ENCODE measurements around the gene TNIK. TPM values are rescaled to one million over a fixed set of nuclear protein-coding genes. Genes with fewer than 3 reads are reported as not detected.
"Not testable (repeated sequence)": the region's sequence is repeated elsewhere in the genome, so short reads cannot be mapped to it uniquely, and the experiment has no call there.

Gene TNIK
- total RNA-seq, 1 experiment from 2014 or later, result 8.7 TPM

DNA sequence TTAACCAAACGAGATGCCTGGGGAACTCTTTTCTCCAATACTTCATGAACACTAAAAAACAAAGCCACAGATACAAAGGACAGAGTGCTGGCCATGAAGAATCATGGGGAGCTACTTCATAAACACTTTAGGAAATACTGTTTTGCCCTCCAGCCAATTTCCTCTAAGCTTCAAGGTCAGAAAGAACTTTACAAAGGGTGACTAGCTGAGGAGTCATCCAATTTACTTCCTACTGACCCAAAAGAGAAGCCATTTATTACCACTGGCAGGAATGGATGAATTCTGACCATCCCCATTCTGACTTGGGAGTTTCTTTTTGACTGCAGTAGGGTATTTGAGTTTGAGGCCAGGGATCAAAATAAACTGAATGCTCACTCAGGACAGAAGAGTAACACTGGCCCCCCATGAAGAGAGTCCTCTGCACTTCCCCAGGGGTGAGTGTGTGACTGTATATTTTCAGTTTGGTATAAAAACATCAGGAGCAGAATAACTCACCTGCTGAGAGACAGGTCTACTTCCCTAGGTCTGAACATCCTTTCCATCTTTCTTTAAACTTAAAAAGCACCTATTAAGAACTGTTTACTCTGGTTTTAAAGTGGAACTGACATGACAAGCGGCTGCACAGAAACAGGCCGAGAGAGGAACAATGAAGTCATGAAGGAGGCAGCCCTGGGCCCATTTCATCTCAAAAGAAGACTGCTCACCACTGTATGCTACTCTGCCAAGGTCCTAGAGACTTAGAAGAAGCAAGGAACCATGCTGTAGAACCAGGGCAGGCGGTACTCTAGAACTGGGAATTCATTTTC lies 203.6 kb downstream of the TNIK start:
- DNase-seq (ENCODE audit: low read depth), result peak; percentile 15

DNA sequence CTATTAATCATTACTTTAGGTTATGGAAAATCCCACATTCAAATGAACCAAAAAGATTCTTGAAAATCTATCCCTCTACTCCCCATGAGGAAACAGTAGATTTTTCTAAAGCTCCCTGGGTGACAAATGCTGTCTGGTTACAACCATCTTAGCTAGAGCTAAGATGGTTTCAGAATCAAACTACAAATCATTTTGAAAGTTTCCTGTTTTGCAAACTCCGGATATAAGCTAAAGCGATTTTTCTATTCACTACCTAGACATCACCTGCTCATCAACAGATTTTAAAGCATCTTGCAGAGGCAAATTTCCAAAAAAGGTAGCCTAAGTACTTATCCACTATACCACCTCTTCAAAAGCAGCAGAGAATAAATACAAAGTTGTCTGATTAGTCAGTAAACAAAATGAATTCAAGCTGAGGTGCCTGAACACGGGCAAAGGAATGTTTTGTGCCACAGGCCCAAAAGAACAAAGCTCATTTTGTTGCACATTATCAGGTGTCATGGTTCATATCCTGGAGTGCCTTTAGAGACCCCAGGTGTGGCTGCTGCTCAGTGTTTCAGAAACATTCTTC lies 204.9 kb downstream of the TNIK start:
- DNase-seq (ENCODE audit: low read depth), result no peak

DNA sequence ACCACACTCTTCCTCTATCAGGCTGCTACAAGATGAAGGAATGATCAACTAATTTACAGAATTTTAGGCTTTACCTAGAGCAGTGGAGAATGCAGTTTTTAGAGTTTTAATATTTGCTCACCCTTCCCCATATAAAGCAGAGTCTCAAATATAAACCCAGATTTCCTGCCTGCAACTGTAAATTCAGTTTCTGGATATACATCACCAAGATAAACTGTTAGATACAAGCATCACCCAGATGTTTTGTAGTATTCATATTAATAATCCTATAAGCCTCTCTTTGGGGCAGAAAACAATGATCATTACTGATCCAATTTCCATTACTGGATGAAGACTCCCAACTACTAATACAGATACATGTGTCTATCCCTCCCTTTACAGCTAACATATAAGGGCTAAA lies 205.9 kb downstream of the TNIK start:
- no peak for DNase-seq (ENCODE audit: low read depth)

DNA sequence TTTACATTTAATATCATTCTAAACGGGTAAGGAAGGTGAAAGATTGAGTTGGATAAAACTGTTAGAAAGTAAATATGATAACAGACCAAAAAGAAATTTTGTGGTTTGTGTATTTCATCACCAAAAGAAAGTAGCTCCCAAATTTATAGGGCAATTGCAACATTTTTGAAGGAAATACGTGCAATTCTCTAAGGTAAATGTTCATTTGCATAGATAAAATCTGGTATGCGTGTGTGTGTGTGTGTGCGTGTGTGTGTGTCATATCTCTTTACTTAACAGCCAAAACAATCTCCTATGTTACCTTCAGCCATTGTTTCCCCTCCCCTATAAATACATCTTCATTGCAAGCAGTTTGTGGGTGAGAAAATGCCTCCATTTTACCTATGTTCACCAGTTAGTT lies 208.4 kb downstream of the TNIK start:
- no peak for DNase-seq (ENCODE audit: low read depth)

DNA sequence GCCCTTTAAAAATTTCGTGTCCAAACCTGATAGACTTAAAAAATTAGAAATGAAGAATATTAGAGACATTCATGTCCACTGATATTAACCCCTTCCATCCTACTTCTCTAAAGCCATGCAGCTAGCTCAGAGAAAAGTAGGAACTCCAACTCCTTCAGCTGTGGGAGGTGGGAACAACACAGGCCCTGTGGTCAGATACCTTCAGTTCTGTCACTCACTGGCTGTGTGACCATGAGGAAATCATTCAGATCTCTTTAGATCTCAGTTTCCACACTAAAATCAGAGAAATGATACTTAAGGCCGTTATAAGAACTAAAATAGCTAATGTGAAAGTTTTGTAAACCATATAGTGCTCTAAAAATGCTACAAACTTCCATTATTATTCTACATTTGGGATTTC lies 209.8 kb downstream of the TNIK start:
- DNase-seq (ENCODE audit: low read depth), result no peak

DNA sequence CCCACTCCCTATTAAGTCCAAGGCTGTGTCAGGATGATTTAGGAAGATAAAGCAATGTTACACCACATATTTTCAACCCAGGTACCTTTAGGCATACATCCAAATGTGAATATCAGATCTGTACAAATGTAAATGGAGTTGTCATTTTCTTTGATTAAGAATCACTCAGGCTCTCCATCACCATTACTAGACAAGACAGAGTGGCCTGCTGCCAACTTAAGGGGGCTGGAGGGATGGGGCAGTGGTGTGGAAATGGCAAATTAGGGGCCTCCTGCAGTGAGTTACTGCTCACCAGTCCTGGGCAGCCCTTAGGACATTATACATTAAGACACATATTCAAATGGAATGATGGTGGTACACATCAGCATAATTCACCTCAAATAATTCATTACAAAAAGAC lies 211.0 kb downstream of the TNIK start:
- DNase-seq (ENCODE audit: low read depth), result no peak

DNA sequence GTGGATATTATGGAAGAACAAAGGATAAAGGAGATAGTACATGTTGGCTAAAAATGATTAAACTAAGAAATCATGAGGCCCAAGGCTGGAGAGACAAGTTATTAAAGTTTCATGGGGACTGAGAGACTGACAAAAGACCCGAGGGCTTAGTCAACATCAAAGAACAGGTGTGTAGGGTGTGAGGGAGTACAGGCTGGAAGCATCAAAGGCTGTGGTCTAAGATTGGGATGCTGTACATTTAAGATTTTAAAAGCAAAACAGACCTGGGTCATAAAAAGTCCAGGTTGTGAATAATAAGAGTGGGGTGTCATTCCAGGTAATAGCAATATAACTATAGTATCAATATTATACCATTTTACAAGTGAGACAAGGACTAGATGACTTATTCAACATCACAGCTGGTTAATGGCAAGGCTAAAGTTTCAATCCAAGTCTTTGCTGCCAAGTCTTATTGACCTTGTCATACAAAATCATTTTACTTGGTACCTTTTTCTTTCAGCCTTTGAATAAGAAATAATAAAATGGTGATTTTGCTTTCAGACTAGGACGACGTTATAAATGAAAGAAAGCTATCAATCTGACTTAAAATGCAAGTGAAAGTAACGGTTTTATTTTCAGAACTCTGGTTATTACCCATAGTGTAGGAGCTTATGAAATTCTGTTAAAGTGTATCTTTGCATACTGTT lies 211.6 kb downstream of the TNIK start:
- DNase-seq (ENCODE audit: low read depth), result no peak

DNA sequence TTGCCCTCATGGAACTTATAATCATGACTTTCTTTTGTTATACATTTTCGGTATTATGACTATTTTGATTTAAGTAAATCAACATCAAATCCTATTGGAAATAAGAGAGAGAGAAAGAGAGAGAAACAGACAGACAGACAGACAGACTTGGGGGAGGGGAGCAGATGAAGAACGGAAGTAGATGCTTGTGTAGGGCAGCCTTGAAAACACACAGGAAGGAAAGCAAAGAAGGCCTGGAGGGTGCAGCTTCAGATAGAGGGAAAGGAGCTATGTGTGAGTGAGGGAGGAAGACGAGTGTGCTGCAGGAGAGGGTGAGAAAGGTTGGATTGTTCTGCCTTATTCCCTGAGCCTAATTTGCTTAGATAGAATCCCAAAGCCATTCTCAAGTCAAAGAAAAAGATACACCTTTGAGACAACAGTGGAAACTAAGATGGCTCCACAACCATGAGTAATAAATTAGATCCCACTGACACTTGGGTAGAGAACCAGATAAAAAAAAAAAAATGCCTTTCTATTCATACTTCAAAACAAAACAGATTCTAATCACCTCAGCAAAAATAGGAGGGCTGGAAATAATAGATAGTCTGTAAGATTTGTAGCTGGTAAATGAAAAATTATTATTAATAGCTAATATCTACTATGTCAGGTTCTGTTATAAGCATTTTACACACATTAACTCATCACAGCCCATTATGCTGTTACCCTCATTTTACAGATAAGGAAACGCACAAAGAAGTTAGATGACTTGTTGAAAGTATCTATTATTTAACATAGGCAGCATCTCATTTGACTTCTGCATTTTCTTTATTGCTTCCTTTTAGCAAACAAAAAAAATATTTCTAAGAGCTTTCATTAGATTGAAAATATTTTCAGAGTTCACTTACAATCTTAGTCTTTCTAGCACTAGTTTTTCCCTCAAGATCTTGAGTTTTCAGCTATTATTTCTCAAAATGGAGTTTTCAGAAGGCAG lies 214.1 kb downstream of the TNIK start:
- no peak for DNase-seq (ENCODE audit: low read depth)

DNA sequence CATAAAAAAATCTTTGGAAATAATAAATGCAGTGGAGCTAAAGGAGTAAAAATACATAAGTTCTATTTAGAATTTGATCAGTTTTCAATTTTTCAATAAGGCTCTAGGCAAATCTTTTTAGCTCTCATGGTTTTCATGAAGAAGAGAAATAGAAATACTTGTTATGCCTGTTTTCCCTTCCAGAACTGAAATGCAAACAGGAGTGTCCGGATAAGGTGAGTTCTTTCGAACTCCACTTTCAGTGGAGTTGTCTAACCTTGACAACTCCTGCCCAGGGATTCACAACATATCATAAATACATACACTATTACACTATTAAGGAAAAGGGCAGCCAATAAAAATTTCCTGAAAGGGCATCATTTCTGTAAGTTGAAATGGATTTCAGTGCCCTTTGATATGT lies 217.3 kb downstream of the TNIK start:
- no peak for DNase-seq (ENCODE audit: low read depth)

DNA sequence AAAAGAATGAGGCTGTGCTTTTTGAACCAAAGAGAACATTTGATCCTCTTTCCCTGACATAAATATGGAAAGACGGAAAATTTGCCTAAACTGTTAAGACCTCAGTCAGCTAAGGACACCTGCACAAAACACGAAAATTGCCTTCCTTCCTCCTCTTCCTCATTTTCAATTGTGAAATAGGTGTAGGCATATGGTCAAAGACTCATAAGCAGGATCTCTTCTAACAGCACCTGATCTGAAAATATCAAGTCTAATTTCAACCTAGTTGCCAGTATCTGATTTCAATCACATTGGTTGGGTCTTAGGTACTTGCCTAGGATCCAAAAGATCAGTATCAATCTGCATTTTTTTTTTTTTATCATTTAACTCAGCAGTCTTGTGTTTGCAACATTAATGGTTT lies 218.0 kb downstream of the TNIK start:
- DNase-seq (ENCODE audit: low read depth), result no peak

DNA sequence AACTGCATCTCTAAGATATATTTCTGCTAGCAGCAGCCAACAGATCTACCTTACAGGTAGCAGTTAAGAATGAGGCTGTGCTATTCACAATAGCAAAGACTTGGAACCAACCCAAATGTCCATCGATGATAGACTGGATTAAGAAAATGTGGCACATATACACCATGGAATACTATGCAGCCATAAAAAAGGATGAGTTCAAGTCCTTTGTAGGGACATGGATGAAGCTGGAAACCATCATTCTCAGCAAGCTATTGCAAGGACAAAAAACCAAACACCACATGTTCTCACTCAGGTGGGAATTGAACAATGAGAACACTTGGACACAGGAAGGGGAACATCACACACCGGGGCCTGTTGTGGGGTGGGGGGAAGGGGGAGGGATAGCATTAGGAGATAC lies 218.6 kb downstream of the TNIK start:
- DNase-seq (ENCODE audit: low read depth), result not testable (repeated sequence)

DNA sequence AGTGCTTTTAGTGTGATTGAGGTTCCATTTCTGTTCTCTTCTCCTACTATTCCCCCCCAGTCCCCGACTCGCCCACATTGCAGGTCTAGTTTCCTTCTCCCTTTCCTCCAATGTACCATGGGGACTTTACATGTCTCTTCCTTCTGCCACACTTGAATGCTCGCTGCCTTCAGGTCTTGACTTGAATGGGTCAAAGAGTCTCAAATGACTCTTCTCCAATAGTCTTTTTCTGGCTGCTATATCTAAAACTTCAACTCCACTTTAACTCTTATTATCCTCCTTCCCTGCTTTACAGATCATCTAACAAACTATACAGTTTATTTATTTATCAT lies 219.7 kb downstream of the TNIK start:
- DNase-seq (ENCODE audit: low read depth), result no peak

DNA sequence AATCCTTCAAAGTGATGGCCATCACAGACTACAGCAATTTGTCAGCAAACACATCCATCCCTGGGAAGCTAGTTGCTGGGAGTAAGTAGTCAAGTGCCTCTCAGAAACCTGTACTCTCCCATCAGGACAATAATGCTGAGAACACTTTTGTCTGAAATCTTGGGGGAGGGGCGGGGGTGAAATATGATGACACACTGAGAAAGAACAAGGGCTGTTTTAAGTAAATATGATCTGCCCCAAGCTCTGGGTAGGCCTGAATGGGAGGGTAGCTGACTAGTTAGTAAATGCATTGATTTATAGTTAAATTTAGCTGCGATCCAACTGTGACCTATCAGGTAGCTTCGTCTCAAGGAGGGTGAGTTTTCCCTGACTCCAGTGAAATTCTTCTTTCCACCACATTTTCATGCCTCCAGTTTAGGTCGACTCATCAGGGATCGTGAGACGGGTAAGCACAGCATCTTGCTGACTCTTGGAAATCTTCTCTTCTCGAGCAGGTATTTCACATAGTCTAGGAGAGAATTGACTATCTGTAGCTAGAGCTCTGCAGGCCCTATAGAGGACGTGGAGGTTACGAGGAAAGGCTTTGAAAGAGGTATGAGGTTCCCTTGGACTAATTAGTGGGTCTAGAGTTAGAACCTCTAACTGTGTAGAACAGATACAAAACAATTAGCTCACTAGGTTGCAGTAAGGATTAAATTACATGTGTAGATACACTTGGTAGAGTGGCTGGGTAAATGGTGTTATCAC lies 220.3 kb downstream of the TNIK start:
- no peak for DNase-seq (ENCODE audit: low read depth)

DNA sequence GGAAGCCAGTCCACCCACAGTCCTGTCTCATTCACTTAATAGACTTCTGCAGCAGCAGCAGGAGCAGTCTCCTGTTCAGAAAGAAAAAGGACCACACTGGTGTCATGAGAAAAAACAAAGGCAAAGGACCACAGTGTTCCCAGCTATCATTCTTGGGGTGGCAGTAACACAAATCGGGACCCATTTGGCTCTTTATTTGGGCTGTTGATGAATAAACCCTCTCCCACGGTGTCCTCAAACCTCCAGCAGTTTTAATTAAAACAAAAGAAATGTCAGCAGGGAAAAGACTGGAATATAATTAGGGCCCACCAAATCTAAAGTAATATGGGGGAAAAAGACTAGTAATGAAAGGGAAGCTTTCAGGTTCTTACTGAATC lies 223.2 kb downstream of the TNIK start:
- DNase-seq (ENCODE audit: low read depth), result no peak

DNA sequence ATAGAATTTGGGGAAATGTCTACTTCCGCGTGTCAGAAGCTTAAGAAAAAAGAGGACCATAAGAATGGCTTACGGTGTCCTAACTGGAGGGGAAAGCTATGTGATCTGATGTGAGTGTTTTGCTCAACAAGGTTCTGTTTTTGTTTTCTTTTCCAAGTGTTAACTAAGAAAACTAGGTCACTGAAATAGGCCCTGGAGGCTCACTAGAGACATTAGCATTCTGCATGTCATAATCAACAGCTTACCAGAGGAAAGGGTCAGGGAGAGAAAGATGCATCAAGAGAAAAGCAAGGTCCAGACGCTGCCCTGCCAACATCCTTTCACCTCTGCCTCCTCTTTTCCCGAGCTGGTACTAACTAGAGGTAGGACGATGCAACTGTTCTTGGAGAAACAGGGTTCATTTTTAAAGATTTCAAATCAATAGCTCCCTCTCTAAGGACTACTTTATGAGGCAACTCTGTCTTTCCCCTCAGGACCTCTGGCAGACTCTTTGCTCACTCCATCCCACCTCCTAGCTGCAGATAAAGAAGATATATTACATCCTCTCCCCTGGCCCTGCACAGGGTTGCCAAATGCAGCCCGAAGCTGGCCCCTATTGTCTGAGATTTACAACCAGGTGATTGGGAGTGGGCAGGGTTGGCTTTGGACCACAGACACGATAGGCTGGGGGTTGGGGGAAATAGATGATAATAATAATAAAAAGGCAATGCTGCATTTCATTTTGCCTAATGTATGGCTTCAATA lies 223.8 kb downstream of the TNIK start:
- DNase-seq (ENCODE audit: low read depth), result no peak

DNA sequence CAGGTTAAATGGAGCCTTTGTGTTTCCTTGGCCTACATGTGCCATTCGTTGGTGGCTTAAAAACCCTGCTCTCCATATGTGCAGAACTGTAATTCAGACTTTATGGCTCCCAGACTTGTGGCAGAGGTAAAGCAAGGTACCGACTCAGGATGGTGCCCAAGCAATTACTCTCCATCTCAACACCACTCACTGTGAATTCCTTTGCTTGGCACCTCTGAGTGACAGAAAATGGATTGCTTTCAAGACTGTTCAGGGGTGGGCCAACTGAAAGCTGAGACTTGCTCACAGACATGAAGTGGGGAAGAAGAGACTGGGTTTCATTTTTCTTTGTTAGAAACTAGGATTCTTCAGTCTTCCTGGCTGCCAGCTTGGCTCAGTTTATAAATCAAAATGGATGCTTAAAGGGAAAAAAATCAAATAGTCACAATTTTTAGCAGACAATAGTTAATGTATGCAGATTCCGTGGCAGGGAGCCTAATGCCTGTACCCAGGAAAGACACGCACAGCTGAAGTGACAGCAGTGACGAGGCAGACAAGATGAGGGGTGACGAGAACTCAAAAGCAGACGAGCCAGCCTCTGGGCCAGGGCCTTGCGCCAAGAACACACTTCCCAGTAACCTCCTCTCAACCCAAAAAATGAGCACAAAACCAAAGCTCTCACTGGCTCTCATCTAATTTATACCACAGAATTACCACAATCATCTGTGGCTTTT lies 225.8 kb downstream of the TNIK start:
- no peak for DNase-seq (ENCODE audit: low read depth)

DNA sequence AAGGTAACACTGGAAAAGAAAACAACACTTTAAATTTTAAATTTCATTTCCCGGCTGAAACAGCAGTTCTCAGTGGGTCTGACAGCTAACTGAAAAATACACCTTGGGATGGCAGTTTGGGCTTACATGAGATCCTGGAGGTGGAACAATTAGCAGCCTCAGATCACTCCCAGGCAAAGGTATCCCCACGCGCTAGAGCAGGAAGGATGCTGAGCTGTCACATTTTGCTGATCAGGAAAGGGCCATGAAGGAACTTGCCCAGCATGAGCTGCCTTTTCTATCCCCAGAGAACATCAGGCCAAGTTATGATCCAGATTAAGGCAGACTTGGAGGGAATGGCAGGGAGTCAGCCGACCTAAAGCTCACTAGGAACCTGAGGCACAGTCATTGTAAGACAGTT lies 228.8 kb downstream of the TNIK start:
- no peak for DNase-seq (ENCODE audit: low read depth)

DNA sequence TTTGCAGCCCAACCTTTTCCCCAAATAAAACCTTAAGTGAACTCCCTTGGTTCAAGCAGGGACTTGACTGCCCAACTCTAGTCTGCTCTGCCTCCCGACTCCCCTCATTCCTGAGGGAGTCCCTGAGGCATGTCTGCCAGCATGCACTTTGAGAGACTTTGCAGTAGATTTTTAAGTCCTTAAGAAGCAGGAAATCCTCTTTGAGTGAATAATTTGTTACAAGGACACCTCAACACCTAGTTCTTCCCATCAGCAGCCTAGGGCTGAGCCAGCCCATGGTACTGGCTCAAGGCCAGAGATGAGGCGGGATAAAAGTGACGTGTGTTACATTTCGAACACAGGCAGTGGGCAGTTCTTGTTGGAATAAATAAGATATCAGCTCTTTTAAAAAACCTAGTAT lies 229.3 kb downstream of the TNIK start:
- no peak for DNase-seq (ENCODE audit: low read depth)

DNA sequence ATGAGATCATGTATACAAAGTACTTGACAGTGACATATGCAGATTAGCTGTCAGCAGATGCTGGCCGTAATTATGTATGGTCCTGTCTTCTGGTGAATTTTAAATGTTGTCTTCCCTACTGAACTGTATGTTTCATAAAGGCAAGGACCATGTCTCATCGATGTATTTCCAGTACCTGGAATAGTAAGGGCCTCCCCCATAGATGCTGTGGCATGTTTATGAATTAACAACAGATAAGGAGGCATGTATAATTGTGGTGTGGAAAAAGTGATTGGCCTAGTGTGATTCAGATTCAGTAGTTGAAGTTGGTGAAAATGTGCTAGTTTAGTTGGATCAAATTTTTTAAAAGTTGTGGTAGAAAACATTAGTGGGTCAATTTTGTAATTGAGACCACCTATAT lies 231.0 kb downstream of the TNIK start:
- no peak for DNase-seq (ENCODE audit: low read depth)

DNA sequence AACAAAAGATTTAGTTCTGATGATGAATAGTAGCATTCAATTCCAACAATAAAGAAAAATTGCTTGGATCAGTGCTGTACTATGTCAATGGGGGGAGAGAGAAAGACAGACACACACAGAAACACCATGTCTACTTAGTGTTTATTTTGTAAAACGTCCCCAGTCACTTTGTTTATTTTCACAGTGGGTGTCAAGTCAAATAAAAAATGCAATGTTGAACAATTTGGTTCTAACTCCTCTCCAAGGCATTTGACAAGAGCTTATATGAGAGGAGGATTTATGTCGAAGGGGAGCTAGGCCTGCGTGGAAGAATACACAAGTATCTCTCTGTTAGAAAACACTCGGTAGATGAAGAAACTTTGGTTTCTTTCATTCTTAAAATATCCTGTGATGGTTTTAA lies 232.0 kb downstream of the TNIK start:
- DNase-seq (ENCODE audit: low read depth), result no peak

Measured in Daoy (cell line).